Stimulated activated CD4-positive, alpha-beta T cell treated with anti-CD3 and anti-CD28 coated beads, TNF-alpha, amount 100 ng/mL, for 48 hours (primary cell): Measurements from ENCODE around the gene ALG3.

Experiments used
- DNase-seq, 3 donors: peaks; one replicate each; pipeline ENCODE4 v3.0.0-alpha.2; 2020; ENCODE audit warnings: low read depth in 3 of 3

Gene ALG3

GRCh38 chr3:184259878-184260723 lies 11.3 kb upstream of the ALG3 start:
- DNase-seq = peak in 1 of 3 donors; percentile 45

DNA sequence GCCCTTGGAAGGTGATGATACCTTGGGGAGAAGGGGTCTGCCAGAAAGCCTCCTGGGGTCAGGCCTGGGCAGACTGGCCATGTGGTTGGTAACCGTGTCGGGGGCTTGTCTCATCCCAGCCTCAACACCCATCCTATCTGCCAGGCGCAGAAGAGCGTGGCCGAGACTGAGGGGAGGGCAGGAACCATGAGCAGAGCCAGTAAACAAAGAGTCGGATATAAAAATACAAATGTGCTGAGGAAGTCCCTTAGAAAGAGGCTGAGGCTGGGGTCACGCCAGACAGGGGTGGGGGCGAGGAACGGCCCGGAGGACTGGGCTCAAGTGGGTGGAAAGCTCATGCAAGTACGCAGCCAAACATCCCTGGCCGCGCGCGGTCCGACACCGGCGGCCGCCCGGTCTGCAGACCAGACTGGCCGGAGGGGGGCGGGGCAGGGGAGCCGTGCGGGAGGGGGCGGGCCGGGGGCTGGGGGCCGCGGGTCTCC lies 10.7 kb upstream of the ALG3 start:
- no peak for DNase-seq

- no peak for DNase-seq
These were observed 10.2 kb upstream of the ALG3 start for GRCh38 chr3:184258926-184259325.

- no peak for DNase-seq
These were observed 8.5 kb upstream of the ALG3 start for GRCh38 chr3:184257083-184257915.

DNA sequence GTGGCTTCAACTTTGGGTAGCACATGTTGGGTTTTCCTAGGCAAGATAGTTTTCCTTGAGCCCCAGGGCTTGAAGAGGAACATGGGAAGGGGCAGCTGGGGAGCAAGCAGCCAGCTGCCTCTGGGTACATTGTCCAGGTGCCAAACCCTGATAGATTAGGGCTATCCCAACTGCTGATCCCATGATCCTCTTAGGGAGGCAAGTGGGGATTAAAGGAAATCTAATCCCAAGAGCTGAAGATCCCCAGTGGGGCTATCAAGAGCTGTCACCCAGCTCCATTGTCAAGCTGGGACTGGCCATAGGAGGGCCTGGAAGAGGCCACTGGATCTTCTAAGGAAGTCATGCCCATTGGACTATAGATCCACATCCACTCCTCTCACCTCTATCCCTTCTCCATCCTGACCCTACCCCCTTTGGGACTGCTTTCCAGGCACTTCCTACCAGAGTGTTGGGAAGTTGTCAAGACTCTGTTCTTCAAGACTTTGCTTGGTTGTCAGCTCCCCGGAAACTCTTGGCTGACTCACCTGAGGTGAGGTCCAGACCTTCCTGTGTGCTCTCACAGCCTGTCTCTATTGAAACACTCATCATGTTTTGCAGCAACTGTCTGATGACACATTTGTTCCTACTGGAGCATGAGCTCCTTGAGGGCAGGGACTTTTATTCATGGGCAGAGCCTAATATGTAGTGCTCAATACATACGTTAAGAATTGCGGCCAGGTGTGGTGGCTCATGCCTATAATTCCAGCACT lies 6.7 kb upstream of the ALG3 start:
- no peak for DNase-seq

GRCh38 chr3:184250167-184250828 lies 1.5 kb upstream of the ALG3 start:
- peak; percentile 81 to 87 (median 87) for DNase-seq

GRCh38 chr3:184249412-184250166 lies 827 bp upstream of the ALG3 start, which contains the start of gene EEF1AKMT4:
TSS of gene EEF1AKMT4 (plus strand) at chr3:184249672. CDS start at chr3:184249695, 23 bp downstream.
- peak; percentile 94 to 97 (median 94) for DNase-seq

- DNase-seq = no peak
These were observed 6.5 kb downstream of the ALG3 start for GRCh38 chr3:184242297-184242685.

DNA sequence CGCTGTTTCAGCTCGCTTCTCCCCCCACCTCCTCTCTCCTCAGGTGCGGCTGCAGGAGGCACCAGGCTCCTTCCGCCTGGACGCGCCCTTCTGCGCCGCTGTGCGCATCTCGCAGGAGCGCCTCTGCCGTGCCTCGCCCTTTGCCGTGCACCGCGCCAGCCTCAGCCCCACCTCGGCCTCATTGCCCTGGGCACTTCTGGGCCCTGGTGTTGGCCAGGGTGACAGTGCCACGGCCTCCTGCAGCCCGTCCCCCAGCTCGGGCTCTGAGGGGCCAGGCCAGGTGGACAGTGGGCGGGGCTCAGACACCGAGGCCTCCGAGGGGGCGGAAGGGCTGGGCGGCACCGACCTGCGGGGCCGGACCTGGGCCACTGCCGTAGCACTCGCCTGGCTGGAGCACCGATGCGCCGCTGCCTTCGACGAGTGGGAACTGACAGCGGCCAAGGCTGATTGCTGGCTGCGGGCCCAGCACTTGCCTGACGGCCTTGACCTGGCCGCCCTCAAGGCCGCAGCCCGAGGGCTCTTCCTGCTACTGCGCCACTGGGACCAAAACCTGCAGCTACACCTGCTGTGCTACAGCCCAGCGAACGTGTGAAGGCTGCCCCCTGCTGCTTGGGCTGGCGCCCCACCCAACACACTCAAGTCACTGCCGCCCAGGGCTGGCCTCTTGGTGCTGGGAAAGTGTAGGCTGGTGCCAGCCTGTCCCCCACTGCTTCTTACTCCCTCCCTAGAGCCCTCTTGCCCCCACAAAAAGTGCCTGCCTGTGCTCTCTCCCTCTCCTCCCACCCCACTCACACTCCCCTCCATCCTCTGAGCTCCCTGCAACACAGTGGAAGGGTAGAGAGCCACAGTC lies 7.1 kb downstream of the ALG3 start:
- no peak for DNase-seq

DNA sequence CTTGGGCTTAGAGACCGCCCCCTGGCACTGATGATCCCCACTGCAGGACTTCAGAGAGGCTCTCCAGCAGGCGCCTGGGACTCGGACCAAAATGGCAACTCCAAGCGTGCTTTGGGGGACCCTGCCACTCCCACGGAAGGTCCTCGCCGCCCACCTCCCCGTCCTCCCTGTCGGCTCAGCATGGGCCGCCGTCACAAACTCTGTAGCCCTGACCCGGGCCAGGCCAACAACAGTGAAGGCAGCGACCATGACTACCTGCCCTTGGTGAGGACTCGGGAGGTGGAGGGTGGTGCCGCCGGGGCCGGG lies 7.7 kb downstream of the ALG3 start:
- DNase-seq = no peak

GRCh38 chr3:184240384-184241140 lies 8.2 kb downstream of the ALG3 start:
- DNase-seq = no peak

- DNase-seq = no peak
These were observed 9.1 kb downstream of the ALG3 start for GRCh38 chr3:184239708-184240107.

GRCh38 chr3:184239221-184239620 lies 9.5 kb downstream of the ALG3 start:
- DNase-seq = no peak

GRCh38 chr3:184238246-184238818 lies 10.4 kb downstream of the ALG3 start:
- DNase-seq = no peak

DNA sequence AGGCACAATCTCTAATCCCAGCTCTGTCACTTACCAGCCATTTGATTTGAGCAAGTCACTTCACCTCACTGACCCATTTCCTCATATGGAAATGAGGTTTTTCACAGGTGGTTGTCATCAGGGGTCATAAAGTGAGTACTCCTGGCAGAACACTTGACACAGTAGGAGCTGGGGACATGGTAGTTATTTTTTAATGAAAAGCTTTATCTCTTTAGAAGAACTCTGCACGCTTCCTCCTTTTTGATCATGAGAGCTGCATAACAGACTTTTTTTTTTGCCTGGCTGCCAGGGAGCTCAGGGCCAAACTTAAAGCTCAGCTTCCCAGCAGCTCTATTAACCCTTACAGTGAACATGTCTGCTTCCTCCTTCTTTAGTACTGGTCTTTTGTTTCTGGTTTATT lies 11.0 kb downstream of the ALG3 start:
- no peak for DNase-seq

DNA sequence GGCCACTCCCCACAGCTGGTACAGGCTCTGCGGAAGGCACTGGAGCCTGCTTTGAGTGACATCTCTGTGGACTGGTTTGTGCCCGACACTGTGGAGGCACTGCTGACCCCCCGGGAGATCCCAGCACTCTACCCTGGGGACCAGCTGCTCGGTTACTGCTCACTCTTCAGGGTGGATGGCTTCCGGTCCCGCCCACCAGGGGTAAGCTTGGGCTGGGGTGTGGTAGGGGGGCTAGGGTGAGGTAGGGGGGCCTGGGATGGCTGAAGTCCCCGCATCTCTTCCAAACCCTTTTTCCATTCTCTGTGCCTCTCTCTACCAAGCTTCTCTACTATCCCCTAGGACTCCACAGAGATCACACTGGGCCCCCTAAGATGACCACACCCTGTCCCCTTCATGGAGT lies 11.6 kb downstream of the ALG3 start:
- no peak for DNase-seq

- DNase-seq = no peak
These were observed 12.1 kb downstream of the ALG3 start for GRCh38 chr3:184236636-184237035.

GRCh38 chr3:184236033-184236410 lies 12.7 kb downstream of the ALG3 start:
- no peak for DNase-seq
